Activated gamma-delta T cell treated with Interleukin-2 at 50 U/mL for 16 hours (primary cell): ENCODE results near the gene ABCA4.
"Not testable (repeated sequence)": the region's sequence is repeated elsewhere in the genome, so short reads cannot be mapped to it uniquely, and the experiment has no call there.

Experiments used
- DNase-seq: peaks from one replicate; pipeline ENCODE4 v3.0.0-alpha.2; 2020

ABCA4 gene

GRCh38 chr1:93999840-94000415 lies 121.0 kb downstream of the ABCA4 start:
- DNase-seq = no peak

GRCh38 chr1:93998532-93998931 lies 122.4 kb downstream of the ABCA4 start:
- not testable (repeated sequence) for DNase-seq

GRCh38 chr1:93997756-93998155 lies 123.2 kb downstream of the ABCA4 start:
- no peak for DNase-seq

GRCh38 chr1:93995837-93996536 lies 125.0 kb downstream of the ABCA4 start:
- DNase-seq = no peak

- no peak for DNase-seq
These were observed 127.2 kb downstream of the ABCA4 start for GRCh38 chr1:93993731-93994130.

- no peak for DNase-seq
These were observed 128.0 kb downstream of the ABCA4 start for GRCh38 chr1:93992954-93993353.

GRCh38 chr1:93992190-93992589 lies 128.8 kb downstream of the ABCA4 start:
- no peak for DNase-seq

GRCh38 chr1:93991271-93991670 lies 129.7 kb downstream of the ABCA4 start:
- no peak for DNase-seq

GRCh38 chr1:93990477-93990876 lies 130.5 kb downstream of the ABCA4 start:
- DNase-seq = not testable (repeated sequence)

GRCh38 chr1:93990010-93990409 lies 130.9 kb downstream of the ABCA4 start:
- DNase-seq = no peak

GRCh38 chr1:93989601-93990000 lies 131.3 kb downstream of the ABCA4 start:
- no peak for DNase-seq

GRCh38 chr1:93988634-93989350 lies 132.2 kb downstream of the ABCA4 start:
- no peak for DNase-seq

- DNase-seq = no peak
These were observed 139.7 kb downstream of the ABCA4 start for GRCh38 chr1:93981274-93981667.

GRCh38 chr1:93980320-93981273 lies 140.4 kb downstream of the ABCA4 start:
- no peak for DNase-seq

- DNase-seq = no peak
These were observed 141.1 kb downstream of the ABCA4 start for GRCh38 chr1:93979718-93980319.

GRCh38 chr1:93979040-93979717 lies 141.8 kb downstream of the ABCA4 start:
- DNase-seq = no peak

GRCh38 chr1:93977598-93977945 lies 143.4 kb downstream of the ABCA4 start:
- no peak for DNase-seq

- no peak for DNase-seq
These were observed 144.0 kb downstream of the ABCA4 start for GRCh38 chr1:93976711-93977597.

GRCh38 chr1:93976291-93976690 lies 144.7 kb downstream of the ABCA4 start:
- DNase-seq = no peak

- no peak for DNase-seq
These were observed 148.6 kb downstream of the ABCA4 start for GRCh38 chr1:93972341-93972740.

GRCh38 chr1:93969887-93970286 lies 151.1 kb downstream of the ABCA4 start:
- no peak for DNase-seq
